Sciatic nerve (tissue), 2 donors: ENCODE results near the gene CACNA1E. TPM values are rescaled to one million over a fixed set of nuclear protein-coding genes. Genes with fewer than 3 reads are reported as not detected.

Source experiments
- ATAC-seq: fragments of 200-7000 bp; cut with Tn5 transposase; one replicate; pipeline ENCODE4 v1.9.1; 2020; ENCODE audit warnings: mild to moderate bottlenecking, moderate library complexity
- DNase-seq: peaks from one replicate; pipeline ENCODE4 v3.0.0-alpha.2; 2020; ENCODE audit warnings: low spot score
- intact Hi-C: fragments of 100-400 bp; cut with DNase I; formaldehyde crosslinking; loops from one replicate; pipeline ENCODE4 v1.14.2; 2022
- total RNA-seq: library from RNA; stranded (reverse); fragmentation: NEBNext Ultra II Directional; extraction: Animal tissue kit (Norgen Biotek cat#: 25700); gene quantifications from one replicate; pipeline ENCODE4 v1.2.1, GENCODE V29; 2021
- donor health status: DM: no; HTN: no; CAD: no.
- donor health status: DM: no; HTN: no; CAD: no.

The CACNA1E gene
- total RNA-seq, 1 donor from 2014 or later = 0.04 TPM

DNA sequence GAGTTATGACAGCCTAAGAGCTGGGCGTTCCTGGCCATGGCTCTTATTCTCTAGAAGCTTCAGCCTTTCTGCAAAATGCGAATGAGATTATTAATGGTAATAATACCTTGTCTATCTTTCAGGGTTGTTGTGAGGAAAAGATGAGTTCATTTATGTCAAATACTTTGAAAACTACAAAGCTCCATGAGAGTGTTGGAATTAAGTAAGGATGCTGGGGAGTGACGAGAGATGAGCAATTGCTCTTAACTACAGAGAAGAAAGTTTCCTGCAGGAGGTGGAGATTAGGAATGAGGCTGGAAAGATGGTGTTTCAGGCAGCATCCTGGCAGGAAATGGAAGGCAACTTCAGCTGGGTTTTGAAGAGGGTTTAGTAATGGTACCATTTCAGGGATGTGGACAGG, 124.2 kb downstream of the CACNA1E start:
- DNase-seq (no peak), ATAC-seq (no peak)
- intact Hi-C loops = no loop called here

DNA sequence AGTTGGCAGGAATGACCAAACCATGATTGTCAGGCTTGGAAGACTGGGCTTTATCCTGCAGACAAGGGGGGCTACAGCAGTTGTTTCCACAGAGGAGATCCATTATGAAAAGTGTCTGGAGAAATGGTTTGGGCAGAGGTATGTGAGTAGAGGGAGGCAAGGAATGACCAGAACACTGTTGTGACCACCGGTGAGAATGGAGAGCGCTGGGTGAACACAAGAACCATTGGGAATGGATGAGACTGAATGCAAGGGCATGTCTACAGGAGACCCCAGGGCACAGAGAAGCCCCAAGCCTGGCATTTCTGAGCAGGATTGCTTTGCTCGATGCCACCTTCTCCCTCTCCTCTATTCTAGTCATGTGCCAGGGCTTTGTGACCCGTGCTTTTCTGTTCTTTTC, 125.1 kb downstream of the CACNA1E start:
- DNase-seq (no peak), ATAC-seq (no peak)
- intact Hi-C loops = no loop called here

DNA sequence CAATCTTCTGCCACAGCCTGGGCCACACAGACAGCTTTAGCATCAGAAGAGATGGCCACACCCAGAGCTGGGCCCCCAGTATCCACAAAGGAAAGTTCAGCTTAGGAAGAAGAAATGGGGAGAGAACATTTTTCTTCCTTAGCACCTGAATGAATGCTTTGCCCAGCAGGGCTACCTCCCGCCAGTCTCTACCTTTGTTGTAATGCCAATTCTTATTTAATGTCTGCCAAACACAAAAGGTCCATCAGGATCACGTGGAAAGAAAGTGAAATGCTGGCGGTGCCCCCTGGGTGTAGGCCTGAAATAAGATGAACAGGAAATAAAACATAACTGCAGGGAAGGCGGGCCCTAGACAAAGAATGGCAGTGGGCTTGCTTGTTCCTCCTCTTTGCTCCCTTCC, 125.6 kb downstream of the CACNA1E start:
- DNase-seq (no peak), ATAC-seq (no peak)
- intact Hi-C loops = no loop called here

DNA sequence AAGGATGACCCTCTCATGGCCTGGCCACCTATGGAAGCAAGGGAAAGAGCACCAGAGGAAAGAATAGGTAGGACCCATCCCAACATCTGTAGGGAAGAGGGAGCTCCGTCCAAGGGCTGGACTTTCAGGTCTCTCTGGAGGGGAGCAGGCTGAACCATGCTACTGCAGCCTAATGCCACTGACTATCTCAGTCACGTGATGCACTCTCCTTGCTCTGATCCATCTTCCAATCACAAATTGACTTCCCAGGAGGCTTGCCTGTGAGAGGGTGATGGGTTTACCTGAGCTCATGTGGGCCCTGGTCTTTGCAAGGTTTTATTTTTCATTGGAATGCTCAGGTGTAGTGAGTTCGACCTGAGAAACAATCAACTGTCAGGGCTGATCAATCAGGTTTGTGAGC, 128.8 kb downstream of the CACNA1E start:
- ATAC-seq (no peak), DNase-seq (no peak)
- intact Hi-C loops = no loop called here

DNA sequence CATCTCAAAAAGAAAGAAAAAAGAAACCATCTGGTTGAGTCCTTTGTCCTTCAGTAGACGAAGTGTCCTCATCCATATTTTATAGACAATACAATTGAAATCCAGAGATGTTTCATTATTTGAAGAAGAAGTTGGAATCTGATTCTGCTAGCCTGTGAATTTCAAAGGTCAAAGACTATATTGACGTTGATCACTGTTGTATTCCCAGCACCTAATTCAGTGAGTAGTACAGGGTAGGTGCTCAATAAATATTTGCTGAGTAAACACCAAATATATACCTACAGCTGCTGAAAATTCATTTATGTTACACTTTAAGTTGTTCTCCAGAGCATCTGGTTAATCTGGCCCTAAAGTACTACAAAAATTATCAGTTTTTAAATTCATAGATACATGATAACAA, 135.2 kb downstream of the CACNA1E start:
- no peak for ATAC-seq
- intact Hi-C loops = no loop called here

DNA sequence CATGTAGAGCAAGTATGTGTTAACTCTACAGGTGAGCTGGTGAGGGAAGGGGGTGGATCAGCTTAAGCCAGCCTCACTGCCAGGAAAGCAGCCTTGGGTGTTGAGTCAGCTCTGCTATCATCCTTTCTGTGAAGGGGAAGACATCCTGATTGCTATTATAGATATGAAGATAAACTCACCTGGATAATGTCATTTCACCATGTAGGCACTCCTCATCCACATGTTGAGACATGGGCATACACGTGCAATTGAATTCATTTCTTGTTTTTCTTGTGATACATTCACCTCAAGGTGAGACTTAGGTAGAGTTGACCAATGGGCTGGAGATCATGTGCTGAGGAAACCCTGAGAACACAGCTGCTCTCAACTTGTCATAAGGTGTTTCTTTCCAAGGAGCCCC, 136.9 kb downstream of the CACNA1E start:
- no peak for DNase-seq
- intact Hi-C loops = no loop called here
- ATAC-seq = no peak

More for the DNA sequence above, 135.2 kb downstream of the CACNA1E start:
- no peak for DNase-seq

DNA sequence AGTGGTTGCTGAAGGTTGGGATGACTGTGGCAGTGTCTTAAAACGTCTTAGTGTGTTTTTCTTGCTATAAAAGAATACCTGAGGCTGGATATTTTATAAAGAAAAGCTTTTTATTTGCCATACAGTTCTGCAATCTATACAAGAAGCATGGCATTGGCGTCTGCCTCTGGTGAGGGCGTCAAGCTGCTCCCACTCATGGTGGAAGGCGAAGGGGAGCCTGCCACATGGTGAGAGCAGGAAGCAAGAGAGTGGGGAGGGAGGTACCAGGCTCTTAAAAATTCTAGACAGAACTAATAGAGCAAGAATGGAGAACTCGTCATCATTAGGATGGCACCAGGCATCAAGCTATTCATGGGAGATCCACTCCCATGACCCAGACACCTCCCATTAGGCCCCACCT, 140.5 kb downstream of the CACNA1E start:
- DNase-seq (no peak), ATAC-seq (no peak)
- intact Hi-C loops = no loop called here

DNA sequence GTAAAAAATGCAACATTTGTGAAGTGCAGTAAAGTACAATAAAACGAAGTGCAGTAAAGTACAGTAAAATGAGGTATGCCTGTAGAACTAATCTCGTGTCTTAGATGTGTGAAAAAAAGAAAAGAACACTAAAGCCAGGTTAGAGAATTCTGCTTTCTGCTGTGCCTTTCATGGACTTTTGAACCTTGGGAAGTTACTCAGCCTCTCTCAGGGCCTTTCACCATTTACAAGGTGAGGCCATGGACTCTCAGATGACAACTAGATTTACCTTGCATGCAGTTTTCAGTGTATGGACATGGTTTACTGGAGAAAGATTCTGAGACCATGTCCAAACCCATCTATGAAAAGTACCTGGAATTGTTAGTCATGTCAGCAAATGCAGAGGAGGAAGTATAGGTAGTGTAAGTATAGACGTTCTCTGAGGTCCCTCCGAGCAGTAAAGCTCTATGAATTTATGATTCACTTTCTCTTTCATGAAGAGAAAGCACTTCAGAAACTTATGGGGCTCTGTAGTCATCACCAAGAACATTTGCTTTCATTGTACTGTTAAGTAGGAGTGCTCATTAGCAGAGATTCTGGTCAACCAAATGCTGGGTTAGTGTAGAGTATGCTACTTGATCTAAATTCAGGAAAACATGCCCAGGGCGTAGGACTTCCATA, 143.1 kb downstream of the CACNA1E start:
- no peak for ATAC-seq
- intact Hi-C loops = no loop called here
- DNase-seq = no peak

DNA sequence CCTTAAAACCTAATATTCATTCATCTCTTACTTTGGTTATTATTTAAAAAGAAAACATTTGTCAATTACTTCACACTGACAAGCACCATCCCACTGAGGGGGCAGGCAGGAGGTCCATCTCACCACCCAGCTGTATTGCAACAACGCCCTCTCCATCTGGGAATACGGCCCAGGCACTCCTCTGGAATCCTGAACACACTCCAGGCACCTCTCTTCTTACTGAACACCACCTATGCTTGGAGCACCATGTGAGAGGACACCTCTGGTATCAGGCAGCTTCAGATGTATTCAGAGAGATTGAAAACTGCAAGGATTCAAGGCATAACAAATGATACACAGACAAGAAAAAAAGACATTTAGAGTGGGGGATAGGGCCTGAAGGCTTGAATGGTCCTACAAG, 147.1 kb downstream of the CACNA1E start:
- intact Hi-C loops = no loop called here

DNA sequence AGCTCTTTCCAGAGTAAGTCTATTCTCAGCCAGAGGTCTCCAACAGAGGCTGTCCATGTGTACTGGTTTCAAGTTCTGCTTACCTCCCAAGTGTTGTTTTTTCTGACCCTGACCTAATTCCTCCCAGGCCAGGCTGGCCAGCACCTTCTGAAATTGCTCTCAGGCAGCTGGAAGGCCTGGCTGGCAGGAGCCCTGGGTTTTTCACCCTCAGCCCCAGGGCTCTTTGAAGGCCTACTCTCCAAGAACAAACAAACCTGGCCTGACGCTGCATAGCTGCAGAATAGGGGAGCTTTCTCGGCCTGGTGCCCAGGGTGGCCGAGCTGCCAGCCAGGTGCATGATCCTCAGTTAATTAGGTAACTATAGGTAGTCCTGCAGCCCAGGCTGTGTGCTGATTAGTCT, 147.5 kb downstream of the CACNA1E start:
- intact Hi-C loops = no loop called here
- ATAC-seq = no peak
- DNase-seq = no peak

More for the DNA sequence above, 147.1 kb downstream of the CACNA1E start:
- DNase-seq (no peak), ATAC-seq (no peak)

DNA sequence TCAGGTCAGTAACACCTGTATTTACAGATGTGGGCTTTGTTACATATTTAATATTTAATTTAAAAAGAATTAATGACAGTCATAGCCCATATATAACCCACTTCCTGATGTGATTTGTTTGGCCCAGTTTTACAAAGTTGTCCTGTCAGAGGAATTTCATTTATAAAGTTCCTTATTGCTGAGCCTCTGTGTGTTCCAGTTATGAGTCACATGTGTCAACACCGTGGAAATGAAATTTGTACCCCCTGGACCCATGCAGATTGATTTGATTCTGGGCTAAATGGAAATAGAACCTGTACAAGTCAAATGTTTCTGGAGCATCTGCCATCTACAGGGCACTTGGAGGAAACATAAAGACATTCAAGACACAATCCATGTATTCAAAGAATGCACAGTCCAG, 149.2 kb downstream of the CACNA1E start:
- ATAC-seq = no peak
- intact Hi-C loops = no loop called here
- DNase-seq = no peak

DNA sequence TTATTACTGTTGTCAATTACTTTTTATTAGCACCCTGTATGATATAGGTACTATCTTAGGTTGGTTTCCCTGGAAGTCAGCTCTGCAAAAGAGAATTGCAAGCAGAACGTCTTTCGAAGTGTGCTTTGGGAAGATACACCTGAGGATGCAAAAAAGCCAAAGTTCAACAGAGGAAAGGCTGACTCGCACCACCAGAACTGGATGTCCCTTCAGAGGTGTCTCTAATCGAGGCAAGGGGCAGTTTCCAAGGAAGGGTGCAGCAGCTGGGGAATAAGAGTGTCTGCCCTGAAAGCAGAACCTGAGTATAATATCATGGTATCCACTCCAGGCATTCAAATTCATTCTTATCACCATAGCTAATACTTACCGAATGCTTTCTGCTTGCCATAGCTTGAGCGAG, 149.6 kb downstream of the CACNA1E start:
- intact Hi-C loops = no loop called here
- ATAC-seq (no peak), DNase-seq (no peak)

DNA sequence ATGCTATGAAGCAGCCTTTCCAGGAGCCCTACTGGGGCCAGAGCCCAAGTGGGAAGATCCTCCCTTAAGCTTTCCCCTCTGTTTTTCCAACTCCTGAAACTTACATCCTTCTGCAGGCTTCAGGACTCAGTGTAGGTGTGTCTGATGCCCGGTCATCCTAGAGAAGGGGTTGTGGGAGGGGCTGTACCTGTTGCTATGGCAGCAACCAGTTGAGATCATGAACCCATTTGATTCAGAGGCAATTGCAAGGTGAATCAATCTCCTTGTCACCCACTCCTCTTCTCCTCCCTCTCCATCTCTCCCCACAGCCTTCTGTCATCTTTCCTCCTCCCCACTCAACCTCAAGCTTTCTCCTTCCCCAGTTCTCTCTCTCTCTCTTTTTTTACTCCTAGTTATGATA, 151.8 kb downstream of the CACNA1E start:
- ATAC-seq (no peak), DNase-seq (no peak)
- intact Hi-C loops = no loop called here

DNA sequence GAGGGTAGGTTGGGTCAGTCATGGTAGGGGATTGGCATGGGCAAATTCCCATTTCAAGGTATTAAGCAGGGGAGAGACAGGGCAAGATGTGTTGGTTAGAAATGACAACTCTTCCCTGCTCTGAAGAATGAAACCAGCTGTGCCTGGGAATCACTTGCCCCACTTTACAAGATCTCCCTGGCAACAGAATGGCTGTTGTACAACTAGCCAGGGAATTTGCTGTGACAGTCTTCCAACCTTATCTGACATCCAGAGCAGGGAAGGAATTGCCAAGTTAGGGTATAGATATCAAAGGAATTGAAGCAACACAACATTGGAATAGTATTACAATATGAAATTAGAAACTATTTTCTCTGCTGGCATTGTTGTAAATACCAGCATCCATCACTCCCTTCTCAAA, 154.7 kb downstream of the CACNA1E start:
- DNase-seq (no peak), ATAC-seq (no peak)
- intact Hi-C loops = no loop called here

DNA sequence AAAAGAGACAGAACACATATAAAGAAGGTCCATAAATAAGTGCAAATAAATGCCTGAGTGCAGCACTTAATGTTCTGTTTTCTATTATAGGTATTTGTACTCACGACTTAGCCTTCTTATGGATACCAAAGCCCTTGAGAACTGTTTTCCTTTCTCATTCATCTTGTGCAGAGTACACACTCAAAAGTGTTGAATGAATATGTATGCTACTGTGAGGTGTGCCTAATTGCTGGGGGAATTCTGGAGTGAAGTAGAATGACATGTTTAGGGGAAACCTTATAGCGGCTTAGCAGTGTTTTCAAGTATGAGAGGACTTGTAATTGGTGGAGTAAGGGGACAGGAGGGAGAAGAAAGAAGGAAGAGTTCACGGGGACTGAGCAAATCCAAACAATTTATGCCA, 157.6 kb downstream of the CACNA1E start:
- intact Hi-C loops = no loop called here
- DNase-seq (no peak), ATAC-seq (no peak)

DNA sequence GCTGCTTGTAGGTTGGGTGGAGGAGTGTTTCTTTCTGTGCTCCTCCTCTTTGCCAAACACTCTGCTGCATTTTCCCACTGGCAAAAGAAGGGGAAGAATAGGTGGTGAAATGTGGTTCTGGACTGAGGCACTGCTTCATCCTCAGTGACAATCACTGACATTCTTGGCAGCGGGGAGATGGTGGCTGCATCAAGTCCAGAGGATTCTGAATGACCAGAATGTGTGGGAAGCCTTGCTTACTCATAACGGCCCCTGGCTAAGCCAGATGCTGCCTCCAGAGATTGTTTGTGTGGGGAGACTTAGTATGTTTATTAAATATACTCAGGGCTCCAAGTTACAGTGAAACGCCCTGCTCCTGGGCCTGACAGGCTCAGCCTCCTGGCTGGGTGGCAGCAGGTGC, 160.3 kb downstream of the CACNA1E start:
- DNase-seq = no peak
- intact Hi-C loops = no loop called here
- no peak for ATAC-seq

DNA sequence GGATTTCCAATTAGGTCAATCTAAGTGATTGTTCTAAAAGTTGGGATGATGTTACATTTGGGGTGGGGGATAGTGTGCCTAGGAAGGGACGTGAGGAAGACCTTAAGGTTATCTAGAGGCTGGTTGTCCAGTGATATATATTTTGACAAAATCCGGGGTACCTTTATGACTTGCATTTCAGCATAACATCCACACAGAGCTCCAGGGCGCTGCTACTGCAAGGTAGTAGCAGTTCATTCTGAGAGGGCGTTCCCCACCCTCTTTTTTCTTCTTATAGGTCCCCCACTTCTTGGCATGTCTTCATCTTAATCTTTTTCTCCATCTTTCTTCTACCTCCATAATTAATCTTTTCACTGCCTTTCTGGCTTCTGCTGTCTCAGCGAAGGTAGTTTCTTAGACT, 161.9 kb downstream of the CACNA1E start:
- intact Hi-C loops = no loop called here
- no peak for ATAC-seq
- DNase-seq = no peak

DNA sequence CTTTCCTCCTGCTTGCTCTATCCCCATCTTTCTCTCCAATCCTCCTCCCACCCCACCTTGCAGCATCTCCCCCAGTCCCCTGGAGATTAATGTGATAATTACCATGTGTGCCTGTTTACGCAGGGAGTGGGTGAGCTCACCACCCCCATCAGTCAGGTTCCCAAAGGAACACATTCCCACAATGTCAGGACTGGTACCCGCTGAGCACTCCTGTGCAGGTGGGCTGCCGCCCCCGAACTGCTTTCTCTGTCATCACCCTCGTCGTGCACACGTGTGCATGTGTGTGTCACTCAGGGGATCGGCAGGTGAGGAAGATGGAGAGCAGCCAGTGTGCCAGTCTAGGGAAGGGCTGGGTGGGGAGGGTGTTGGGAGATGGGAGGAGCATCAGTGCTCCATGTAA, 163.4 kb downstream of the CACNA1E start:
- DNase-seq (no peak), ATAC-seq (no peak)
- intact Hi-C loops = no loop called here

DNA sequence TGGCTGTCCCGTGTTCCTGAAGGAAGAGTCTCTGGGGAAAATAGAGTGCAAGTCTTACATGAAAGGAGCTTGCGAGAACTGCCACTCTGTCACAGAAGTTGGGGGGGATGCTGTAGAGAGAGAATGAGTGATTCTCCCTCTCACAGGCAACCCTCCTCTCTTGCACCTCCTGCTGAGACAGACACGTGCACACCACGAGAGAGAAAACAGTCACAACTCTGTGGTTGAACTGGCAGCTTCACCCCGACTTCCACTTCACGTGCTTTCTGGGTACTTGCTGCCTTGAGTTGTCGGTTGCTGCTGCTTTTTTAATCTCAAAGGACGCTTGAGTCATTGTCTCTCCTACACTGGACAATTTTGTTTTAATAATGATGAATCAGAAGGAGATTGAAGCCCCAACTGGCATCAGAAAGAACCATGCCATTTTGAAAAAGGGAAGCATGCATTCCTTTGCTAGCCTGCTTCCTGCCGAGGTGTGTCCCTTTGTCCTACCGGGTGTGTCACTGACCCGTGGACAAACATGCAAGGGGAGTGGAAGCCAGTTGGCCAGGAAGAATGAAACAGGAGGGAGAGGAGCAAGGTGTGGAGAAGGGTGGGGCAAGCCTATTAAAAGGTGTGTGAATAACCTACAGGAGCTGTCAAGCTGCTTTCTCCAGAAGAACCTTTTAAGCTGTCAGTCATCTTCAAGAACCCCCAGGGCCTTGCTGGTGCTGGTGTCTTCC, 164.2 kb downstream of the CACNA1E start:
- ATAC-seq (no peak), DNase-seq (no peak)
- intact Hi-C loops = no loop called here

DNA sequence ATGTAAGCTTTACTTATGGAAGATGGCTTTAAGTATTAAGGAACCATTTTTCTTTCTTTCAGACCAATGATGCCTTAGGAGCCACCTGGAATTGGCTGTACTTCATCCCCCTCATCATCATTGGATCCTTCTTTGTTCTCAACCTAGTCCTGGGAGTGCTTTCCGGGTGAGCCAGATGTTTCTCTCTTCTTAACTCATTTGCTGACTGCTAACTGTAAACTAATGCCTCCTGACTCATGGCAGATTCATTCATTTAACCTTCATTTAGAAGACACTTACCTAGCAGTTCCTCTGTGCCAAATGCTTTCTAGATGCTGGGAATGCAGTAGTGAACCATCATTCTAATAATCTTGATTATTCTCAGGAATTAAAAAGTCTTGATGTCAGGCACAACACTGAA, 168.0 kb downstream of the CACNA1E start:
- ATAC-seq = no peak
- DNase-seq = no peak
- intact Hi-C loops = no loop called here

DNA sequence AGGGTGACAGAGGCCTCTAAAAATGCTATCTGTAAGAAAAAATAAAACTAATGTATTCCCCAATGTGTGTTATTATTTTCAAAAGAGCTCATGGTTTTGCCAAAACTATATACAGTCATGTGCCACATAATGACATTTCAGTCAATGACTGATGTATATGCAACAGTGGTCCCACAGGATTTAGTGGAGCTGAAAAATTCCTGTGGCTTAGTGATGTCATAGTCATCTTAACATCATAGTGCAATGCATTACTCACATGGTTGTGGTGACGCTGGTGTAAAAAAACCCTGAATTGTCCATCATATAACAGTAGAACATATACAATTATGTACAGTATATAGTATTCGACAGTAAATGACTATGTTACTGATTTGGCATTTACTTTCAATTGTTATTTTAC, 172.4 kb downstream of the CACNA1E start:
- DNase-seq (no peak), ATAC-seq (no peak)
- intact Hi-C loops = no loop called here
